Neural crest cell (in vitro differentiated cells): ENCODE data around the gene STX8. TPM values are rescaled to one million over a fixed set of nuclear protein-coding genes. Genes with fewer than 3 reads are reported as not detected.

Source experiments
- DNase-seq: peaks from one replicate; pipeline ENCODE4 v3.0.0; 2021; ENCODE audit warnings: low read depth, mixed read lengths, low spot score
- H3K27ac Mint-ChIP-seq: one replicate; pipeline ENCODE4 v1.8.0; 2021; ENCODE audit warnings: mild to moderate bottlenecking, mixed read lengths; ENCODE audit not compliant: unreplicated experiment
- H3K27me3 Mint-ChIP-seq: 2 replicates; pipeline ENCODE4 v1.8.0; 2021; ENCODE audit warnings: low read depth, mild to moderate bottlenecking, mixed read lengths
- H3K36me3 Mint-ChIP-seq: 2 replicates; pipeline ENCODE4 v1.8.0; 2021; ENCODE audit warnings: low read depth, mild to moderate bottlenecking, mixed read lengths
- H3K4me1 Mint-ChIP-seq: 2 replicates; pipeline ENCODE4 v1.8.0; 2021; ENCODE audit warnings: mixed read lengths
- H3K4me3 Mint-ChIP-seq: one replicate; pipeline ENCODE4 v1.8.0; 2021; ENCODE audit warnings: mild to moderate bottlenecking, mixed read lengths
- H3K9me3 Mint-ChIP-seq: 2 replicates; pipeline ENCODE4 v1.8.0; 2021; ENCODE audit warnings: mixed read lengths
- total RNA-seq: library from RNA; stranded (reverse); gene quantifications from 2 replicates; pipeline ENCODE4 v1.2.1, GENCODE V29; 2021
- TF ChIP-seq, protein P1 (sequence below): fragments of 200-600 bp; sonication (generic); conservative IDR thresholded peaks from 2 replicates; pipeline ENCODE4 v1.5.0; 2021; ENCODE audit warnings: antibody characterized with exemption, mild to moderate bottlenecking

Gene STX8
- total RNA-seq, 1 donor from 2014 or later = 56.6 TPM

DNA sequence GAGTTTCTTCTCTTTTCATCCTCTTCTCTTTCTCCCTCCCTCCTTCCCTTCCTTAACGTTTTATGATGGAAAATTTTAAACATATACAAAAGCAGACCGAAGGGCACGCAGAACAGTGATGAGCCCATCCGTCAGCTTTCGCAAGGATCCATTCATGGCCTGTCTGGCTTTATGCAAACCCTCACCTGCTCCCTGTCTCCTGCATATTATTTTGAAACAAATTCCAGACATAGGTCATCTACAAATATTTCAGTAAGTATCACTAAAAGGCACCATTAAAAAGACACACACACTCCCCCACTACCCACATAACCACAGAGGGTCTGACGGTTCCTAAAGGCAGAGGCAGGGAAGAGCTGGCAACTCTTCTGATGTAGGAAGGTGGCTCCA is 319.3 kb downstream of the STX8 start:
- Mint-ChIP-seq H3K27me3 (peaks cover 6% of the 10 kb centered on the region), H3K4me3 (no peak overlapping the region), H3K36me3 (peaks cover 8% of the 10 kb centered on the region), H3K9me3 (no peaks in the 10 kb centered on the region), H3K4me1 (peaks cover 28% of the 10 kb centered on the region), H3K27ac (no peak overlapping the region)
- no peak for DNase-seq
- TF ChIP-seq, protein P1, sequence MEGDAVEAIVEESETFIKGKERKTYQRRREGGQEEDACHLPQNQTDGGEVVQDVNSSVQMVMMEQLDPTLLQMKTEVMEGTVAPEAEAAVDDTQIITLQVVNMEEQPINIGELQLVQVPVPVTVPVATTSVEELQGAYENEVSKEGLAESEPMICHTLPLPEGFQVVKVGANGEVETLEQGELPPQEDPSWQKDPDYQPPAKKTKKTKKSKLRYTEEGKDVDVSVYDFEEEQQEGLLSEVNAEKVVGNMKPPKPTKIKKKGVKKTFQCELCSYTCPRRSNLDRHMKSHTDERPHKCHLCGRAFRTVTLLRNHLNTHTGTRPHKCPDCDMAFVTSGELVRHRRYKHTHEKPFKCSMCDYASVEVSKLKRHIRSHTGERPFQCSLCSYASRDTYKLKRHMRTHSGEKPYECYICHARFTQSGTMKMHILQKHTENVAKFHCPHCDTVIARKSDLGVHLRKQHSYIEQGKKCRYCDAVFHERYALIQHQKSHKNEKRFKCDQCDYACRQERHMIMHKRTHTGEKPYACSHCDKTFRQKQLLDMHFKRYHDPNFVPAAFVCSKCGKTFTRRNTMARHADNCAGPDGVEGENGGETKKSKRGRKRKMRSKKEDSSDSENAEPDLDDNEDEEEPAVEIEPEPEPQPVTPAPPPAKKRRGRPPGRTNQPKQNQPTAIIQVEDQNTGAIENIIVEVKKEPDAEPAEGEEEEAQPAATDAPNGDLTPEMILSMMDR = no peak

DNA sequence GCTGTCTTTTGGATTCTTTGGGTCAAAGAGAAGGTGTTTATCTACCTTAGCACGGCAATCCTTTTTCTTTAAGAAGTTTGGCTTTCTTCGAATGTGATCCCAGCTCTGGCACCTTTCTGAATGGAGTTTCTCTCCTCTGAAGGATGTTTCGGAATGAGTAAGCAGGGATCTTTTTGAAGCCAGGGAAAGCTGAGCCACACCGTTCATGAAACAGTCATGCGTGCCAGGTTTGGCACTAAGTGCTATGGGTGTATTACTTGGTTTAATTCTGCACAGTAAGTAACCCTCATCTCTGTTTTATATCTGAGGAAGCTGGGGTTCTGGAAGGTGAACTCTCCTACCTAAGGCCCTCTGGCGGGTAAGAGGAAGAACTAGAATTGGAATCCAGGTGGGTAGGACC is 319.8 kb downstream of the STX8 start:
- peaks cover 6% of the 10 kb centered on the region for H3K27me3 Mint-ChIP-seq
- H3K4me3 Mint-ChIP-seq = no peak overlapping the region
- peaks cover 8% of the 10 kb centered on the region for H3K36me3 Mint-ChIP-seq
- DNase-seq = no peak
- peaks cover 26% of the 10 kb centered on the region for H3K4me1 Mint-ChIP-seq
- TF ChIP-seq, protein P1 = no peak
- H3K9me3 Mint-ChIP-seq = no peaks in the 10 kb centered on the region
- H3K27ac Mint-ChIP-seq = no peak overlapping the region

- peaks cover 6% of the 10 kb centered on the region for H3K27me3 Mint-ChIP-seq
- H3K9me3 Mint-ChIP-seq = no peaks in the 10 kb centered on the region
- H3K4me3 Mint-ChIP-seq = no peak overlapping the region
- peaks cover 26% of the 10 kb centered on the region for H3K4me1 Mint-ChIP-seq
- peaks cover 8% of the 10 kb centered on the region for H3K36me3 Mint-ChIP-seq
- TF ChIP-seq, protein P1 = no peak
- no peak for DNase-seq
- H3K27ac Mint-ChIP-seq = no peak overlapping the region
Measured at GRCh38 chr17:9254841-9255240, 320.8 kb downstream of the STX8 start.

- Mint-ChIP-seq H3K36me3 (peaks cover 11% of the 10 kb centered on the region), H3K4me3 (no peak overlapping the region), H3K4me1 (peaks cover 22% of the 10 kb centered on the region), H3K27ac (no peak overlapping the region), H3K27me3 (peaks cover 9% of the 10 kb centered on the region), H3K9me3 (no peaks in the 10 kb centered on the region)
- DNase-seq = no peak
- TF ChIP-seq, protein P1 = no peak
Measured at GRCh38 chr17:9253308-9253707, 322.3 kb downstream of the STX8 start.

- peaks cover 31% of the 10 kb centered on the region for H3K4me1 Mint-ChIP-seq
- TF ChIP-seq, protein P1 = no peak
- peaks cover 11% of the 10 kb centered on the region for H3K36me3 Mint-ChIP-seq
- no peaks in the 10 kb centered on the region for H3K9me3 Mint-ChIP-seq
- DNase-seq = no peak
- H3K4me3 Mint-ChIP-seq = no peak overlapping the region
- H3K27ac Mint-ChIP-seq = no peak overlapping the region
- peaks cover 9% of the 10 kb centered on the region for H3K27me3 Mint-ChIP-seq
Measured at GRCh38 chr17:9251273-9251672, 324.3 kb downstream of the STX8 start.
